Activated naive CD4-positive, alpha-beta T cell (primary cell): ENCODE data around the gene PODXL.

ENCODE experiments used
- DNase-seq, 4 experiments: peaks; one replicate each; lab custom pipeline; 2025; lab: John Stamatoyannopoulos, UW

PODXL gene

DNA sequence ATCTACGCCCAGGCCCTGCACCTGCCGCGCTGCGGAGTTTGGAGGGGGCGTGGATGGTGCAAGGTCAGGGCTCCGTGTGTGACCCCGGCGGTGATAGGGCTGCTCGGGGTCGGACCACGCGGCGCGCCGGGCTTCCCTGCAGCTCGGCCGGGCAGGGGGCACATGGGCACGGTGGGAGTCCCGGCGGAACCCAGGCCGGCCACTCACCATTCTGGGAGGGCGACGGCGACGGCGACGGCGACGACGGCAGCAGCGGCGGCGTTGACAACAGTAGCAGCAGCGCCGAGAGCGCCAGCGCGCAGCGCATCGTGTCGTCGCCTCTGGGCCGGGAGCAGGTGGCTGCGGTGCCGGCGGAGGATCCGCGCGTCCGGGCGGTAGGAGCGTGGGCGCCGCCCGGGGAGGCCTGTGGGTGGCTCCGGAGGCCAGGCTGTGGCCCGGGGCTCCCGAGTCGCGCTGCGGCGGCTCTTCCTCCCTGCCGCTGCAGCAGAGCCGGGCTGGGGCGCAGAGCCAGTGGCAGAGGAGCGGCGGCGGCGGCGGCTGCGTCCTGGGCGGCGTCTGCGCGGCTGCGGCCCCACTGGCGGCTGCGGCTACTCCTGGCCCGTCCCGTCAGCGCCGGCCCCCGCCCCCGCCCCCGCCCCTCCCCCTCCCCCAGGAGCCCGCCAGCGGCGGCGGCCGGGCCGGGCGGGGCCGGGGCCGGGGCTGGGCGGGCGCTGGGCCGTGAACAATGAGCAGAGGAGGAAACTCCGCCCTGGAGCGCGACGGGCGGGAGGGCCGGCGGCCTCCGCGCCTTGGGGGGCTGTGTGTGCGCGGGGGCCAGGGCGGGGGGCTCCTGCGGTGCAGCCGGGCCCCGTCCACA, at the start of gene PODXL:
PODXL (minus strand) TSS at position 576 of the 856 bp plus-strand sequence; CDS start at position 307, 269 bp downstream.
- DNase-seq = peak in 1 of 4 experiments; percentile 31

DNA sequence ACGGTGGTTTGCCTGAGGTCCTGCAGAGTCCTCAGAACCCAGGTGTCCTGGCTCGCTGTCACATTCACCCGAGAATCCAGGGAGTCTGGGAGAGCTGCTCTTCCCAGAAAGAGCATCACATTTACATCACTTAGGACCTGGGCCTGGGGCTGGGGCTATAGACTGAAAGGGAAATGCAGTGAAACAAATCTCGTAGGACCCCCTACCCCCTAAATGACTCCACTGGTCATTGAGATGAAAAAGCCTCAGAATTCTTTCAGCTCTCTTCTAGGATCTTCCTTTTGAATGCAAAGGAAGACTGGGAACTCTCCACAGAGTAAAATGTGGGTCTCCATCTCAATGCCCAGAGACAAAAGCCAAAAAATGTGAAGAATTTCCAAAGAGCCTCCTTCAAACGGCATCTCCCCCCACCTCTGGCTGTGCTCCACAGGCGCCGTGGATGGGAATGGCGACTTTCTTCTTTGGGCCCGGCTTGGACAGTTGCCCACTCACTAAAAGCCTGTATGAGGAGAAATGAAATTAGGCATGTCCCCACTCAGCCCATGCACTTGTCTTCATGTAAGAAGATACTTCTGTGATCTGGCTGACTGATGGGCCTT, 49.0 kb upstream of the PODXL start:
- DNase-seq = no peak

DNA sequence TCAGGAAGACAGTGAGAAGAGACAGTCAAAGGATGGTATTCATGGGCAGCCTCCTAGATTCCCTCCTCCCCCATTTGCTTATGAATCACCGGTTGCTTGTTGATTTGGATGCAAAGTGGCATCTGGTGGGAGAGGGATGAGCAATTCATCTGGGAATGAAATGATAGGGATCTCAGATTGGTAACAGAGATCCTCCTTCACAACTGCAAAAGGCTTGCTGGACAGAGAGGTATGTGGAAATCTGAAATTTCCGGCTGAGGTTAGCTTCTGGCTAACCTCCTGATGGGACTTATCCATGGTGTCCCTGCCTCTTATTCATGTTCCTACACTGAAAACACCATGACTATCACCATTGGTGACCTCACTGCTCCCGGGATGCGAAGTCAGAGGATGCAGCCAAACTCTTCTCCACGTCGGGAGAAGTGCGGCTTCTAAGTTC, 48.4 kb upstream of the PODXL start:
- DNase-seq = no peak

DNA sequence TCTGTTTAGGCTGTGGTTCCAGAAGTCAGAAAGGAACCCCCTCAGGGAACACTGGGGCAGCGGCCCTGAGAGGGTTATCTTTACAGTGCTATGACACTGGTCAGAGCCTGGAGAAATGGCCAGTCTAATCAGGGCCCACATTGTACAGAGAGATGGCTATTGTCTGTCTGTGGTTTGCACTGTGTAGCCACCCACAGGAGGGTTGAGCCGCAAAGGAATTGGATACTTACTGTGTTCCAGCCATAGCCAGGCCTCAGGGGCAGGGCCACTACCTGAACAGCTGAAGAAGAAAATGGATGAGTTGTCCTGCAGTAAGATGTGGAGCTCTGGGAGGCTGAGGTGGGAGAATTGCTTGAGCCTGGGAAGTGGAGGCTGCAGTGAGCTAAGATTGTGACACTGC, 47.5 kb upstream of the PODXL start:
- no peak for DNase-seq

DNA sequence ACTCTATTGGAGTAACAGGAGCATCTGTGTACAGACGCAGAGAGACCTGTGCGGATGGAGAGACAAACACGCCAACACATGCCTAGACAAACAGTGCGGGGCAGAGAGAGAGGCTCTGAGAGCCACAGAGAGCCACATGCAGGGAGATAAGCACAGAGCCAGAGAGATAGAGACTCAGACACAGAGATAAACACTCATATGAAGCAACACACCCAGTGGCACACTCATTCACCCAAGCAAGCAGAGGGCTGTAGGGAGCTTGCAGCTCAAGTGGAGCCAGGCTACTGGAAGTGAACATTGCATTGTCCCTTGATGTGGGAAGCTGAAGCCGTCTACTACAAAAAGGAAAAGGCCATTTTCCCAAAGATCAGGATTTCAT, 46.6 kb upstream of the PODXL start:
- no peak for DNase-seq

DNA sequence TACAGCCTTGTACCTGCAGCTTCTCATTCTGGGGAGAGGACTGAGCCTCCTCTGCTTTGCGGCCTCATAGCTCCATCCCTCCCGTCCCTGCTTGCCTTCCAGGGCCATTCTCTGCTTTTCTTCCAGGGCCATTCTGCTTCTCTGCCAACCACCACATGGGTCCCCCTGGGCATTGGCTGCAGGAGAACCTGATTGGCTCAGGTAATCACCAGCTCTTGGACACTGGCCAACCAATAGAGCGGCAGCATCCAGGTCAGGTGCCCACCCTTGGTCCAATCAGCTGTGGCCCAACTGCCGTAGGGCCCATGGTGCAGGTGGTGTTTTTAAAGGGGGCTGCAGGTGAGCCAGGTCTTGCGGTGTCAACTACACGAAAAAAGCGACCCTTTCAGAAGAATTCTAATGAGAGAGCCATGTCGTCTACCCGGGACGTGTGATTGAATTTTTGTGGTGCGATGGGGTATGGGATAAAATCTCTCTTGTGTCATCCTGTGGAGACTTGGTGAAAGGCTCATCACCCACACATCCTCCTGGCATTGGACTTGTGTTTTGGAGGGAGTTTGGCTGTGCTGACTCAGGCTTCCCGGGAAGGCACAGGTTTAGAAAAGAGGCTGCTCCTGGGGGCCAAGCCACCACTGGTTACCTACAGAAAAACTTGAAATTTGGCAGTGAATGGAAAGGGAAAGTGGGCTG, 46.0 kb upstream of the PODXL start:
- DNase-seq = no peak

DNA sequence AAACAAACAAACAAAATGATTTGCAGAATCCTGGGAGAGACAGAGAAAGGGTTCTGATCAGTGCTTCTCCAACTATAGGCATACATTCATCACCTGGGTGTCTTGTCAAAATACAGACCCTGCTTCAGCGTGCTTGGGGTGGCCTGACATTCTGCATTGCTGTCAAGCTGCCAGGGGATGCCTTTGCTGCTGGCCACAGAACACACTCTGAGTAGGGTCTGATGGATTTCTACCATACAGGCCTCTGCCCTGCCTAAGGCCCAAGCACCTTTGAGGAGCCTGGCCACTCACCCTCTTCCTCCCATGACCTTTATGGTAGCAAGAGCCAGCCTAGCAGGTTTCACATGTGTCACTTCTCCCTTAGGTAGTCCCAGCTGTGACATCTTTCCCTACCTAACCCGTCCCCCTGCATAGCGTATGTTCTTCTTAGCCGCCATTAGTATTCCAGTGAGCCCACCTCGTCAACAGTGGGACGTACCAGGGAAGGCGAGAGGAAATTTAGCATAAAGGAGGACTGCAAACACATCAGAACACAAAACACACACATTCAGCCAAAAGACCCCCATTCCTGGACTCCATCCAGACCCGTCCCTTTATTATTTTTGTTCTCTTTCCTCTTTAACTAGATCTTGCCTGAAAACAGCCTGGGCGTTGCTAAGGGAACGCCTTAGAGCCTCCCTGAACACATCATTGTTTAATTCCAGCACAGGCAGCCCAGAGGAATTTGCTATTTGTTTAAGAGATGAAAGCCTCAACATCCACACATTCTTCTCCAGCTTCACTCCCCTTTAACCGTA, 43.9 kb upstream of the PODXL start:
- DNase-seq = no peak

DNA sequence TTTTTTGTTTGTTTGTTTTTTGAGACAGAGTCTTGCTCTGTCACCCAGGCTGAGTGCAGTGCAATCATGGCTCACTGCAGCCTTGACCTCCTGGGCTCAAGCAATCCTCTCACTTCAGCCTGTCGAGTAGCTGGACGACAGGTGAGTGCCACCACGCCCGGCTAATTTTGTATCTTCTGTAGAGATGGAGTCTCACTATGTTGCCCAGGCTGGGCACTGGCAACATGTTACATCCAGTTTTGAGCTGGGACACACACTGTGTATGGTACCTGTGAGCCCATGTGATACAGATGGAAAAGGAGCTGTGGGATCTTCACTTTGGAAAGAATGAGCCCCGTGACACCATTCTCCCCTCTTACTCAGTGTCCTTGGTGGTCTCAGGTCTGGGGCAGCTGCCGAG, 40.4 kb upstream of the PODXL start:
- no peak for DNase-seq

DNA sequence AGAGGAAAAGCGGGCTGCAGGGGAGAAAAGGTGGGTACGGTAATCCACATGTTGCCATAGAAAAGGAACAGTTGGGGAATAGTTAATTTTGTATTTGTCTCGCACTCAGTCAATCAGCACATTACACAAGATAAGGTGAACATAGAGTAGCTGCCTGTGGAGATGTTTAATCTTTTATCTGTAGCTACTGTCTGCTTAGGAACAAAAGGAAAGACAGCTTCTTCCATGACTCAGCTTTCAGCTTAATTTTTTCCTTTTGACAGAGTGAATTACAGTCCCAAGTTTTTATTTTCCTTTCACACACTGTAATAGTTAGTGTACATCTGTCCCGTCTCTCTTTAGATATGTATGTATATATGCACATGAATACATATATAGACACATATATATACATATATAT, 39.3 kb upstream of the PODXL start:
- DNase-seq = no peak

DNA sequence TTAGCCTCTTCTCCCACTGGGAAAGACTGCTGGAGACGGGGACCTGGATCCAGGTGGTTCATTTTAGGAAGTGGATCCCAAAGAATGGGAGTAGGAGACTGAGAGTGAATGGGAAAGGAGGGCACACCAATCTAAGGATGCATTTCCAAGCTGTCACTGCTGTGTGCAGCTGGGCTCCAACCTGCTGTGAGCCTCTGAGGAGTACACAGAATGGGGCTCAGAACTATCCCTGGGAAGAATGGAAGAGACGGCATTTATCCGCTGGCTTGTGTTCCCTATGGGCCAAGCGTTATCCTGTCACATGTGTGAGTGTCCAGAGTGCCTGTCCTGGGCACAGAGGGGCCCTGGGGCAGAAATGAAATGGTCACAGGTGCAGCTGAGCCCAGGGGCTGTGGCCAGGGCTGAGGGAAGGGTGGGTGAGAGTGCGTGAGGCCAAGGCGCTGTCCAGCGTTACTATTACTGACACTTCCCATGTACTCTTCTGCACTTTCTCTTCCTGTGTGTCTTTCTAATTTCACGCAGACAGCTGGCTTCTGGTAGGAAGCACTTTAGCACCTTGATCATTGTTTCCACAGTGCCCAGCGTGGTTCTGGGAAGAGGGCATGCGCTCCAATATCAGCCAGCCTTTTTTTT, 35.4 kb upstream of the PODXL start:
- no peak for DNase-seq

DNA sequence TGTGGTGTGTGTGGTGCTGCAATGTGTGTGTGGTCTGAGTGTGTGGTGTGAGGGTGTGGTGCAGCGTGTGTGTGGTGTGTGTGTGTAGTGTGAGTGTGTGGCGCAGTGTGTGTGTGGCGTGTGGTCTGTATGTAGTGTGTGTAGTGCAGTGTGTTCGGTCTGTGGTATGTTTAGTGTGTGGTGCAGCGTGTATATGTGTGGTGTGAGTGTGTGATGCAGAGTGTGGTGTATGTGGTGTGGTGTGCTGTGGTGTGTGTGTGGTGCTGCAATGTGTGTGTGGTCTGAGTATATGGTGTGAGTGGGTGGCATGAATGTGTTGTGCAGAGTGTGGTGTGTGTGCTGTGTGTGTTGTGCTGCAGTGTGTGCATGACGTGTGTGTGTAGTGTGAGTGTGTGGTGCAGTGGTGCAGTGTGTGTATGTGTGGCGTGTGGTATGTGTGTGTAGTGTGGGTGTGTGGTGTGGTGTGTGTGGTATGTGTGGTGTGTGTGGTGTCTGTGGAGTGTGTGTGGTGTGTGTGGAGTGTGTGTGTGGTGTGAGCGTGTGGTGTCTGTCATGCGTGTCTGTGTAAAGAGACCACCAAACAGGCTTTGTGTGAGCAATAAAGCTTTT, 31.0 kb upstream of the PODXL start:
- no peak for DNase-seq

DNA sequence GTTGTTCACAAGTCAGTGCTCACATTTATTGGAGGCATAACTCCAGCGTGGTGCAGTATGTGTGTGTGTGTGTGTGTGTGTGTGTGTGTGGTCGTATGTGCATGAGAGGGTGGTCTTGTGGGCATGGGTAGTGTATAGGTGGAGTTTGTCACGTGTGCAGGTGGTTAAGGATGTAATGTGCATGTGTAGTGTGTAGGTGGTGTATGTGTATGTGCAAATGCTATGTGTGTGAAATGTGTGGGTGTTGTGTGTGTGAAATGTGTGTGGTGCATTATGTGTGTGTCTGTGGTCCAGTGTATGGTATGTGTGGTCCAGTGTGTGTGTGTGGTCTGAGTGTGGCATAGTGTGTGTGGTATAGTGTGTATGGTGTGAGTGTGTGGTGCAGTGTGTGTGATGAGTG, 30.3 kb upstream of the PODXL start:
- no peak for DNase-seq

DNA sequence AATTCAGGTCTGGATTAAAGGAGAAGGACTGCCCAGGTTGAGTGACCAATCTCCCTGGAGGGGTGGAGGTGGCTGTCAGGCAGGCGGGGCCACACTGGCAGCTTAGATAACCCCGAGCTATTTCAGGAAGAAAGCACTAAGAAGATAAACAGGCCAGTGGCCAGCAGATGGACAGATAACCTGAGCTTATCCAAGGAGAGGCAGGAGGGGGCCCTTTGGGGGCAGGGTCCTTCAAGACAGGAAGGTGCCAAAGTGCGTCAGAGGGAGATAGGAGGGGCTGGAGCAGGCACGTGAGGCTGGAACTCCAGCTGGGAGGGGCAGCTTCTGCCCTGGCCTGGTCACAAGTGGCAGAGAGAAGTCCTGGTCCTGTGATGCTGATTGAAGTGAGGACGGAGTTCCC, 29.8 kb upstream of the PODXL start:
- no peak for DNase-seq

DNA sequence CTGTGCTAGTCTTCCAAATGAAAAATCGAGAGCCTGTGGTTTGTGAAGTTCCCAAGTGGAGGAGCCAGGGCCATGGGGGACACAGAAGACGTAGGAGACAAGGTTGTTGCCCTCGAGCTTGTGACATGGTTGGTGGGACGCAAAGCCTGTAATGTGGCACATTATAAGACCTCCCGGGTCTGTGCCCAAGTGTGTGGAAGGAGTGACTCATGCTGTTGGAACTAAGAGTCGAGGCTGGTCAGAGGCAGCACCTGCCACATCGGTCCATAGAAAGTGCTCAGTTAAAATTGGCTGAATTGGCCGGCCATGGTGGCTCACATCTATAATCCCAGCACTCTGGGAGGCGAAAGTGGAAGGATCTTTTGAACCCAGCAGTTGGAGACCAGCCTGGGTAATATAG, 27.0 kb upstream of the PODXL start:
- no peak for DNase-seq

DNA sequence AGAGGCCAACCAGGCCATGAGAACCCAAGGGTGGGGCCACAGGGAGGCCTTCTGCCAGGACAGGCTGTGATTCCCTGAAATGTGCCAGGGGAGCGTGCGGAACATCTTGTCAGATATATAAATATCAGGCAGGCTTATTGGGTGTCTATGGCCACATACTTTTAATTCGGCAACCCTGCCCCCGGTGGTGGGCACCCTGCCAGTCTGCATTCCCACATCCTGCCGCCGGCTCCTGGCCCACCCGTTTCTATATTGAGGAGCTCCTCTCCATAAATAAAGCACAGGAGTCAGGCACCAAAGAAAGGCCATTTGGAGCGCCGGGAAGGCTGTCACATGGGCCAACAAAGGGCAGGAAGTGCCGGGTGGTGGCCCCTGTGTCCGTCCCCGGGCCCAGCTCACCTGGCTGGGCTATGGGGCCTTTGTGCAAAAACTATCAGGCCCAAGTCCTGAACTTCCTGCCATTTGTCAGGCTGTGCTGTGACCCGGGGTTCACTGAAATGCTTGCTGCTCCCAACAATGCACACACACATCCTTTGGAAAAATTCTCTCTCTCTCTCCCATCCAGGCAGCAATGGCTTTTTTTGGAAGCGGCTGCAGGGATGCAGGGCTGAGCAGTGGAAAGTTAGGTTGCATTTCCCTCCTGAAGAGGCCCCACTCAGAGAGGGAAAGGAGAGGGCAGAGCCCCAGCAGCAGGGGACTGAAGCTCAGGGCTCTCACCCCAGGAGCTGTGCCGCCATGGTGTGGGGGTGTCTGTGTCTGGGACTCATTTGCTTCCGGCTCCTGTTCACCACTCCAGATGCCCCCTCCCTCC, 25.0 kb upstream of the PODXL start:
- no peak for DNase-seq

DNA sequence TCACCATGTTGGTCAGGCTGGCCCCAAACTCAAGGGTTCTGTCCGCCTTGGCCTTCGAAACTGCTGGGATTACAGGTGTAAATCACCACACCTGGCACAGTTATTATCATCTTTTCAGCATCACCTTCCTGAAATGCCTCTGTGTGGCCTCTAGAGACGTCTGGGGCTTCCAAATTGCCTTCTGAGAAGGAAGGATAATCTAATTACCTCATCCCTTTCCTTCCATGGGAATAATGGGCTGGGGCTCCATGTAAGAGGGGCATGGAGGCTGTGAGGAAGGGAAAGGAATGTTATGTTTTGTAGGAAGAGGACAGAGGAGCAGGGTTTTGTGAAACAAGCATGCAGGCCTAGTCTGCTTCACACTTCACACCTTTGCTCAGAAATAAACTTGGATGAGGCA, 22.2 kb upstream of the PODXL start:
- no peak for DNase-seq

DNA sequence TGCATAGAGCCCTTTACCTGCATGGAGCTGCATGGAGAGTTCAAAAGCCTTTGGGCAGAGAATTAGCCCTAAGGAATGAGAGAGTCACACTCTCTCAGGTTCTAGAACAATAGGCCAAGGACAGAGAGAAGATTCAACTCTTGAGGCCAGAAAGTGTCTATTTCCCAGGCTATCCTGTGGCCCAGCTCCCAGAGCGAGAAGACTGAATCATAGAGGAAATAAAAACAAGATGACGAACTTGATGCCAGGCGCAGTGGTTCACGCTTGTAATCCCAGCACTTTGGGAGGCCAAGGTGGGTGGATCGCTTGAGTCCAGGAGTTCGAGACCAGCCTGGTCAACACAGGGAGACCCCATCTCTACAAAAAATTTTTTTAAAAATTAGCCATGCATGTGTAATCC, 18.3 kb upstream of the PODXL start:
- DNase-seq = no peak

DNA sequence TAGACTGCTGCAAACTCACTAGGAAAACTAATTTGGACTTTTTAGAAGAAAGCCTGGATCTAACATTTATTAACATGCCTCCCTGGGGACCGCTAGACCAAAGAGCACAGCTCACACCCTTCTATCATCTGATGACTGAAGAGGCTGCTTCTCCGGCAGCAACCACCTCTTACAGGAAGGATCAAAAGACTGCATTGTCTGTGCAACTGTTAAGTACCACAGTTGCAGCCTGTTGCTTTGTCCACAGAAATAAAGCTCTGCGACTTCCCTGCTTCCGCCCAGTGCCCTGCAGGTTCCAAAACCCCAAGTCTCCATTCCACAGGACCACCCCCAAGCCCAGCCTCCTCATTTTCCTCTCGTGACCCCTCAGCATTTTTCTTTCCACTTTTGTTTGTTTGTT, 14.0 kb upstream of the PODXL start:
- no peak for DNase-seq

DNA sequence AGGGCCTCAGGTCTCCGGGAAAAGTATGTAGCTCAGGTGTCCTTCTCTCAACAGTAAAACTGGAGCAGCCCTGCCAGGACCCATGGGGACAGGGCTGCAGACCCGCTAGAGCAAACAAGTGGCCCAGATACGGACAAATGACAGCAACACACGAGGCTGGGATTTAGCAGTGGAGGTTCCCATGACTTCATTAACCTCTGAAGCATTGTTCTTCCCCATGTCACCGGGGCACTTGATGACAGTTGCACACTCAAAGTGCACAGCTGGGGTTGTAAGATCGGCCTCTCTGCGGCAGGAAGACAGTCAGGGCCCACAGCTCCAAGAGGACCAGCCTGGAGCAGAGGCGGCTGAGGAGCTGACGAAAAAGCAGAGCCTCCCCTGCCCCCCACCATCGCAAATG, 12.5 kb upstream of the PODXL start:
- DNase-seq = no peak

DNA sequence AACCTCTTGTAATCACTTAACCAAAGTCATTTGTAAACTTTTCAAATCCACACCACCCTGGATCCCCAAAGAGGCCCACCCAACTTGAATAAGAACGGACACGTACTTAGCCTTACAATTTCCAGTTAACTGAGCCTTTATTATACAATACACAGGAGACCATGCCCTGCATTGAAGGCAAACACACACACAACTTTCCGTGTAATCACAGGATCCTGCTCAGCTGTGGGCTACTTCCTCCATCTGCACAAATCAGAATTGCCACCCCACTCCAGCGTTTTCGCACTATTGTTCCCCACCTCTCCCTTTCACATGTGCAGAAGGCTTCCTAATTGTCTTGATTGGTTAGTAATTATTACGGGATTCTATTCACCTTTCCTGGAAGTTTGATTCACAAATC, 12.1 kb upstream of the PODXL start:
- no peak for DNase-seq

DNA sequence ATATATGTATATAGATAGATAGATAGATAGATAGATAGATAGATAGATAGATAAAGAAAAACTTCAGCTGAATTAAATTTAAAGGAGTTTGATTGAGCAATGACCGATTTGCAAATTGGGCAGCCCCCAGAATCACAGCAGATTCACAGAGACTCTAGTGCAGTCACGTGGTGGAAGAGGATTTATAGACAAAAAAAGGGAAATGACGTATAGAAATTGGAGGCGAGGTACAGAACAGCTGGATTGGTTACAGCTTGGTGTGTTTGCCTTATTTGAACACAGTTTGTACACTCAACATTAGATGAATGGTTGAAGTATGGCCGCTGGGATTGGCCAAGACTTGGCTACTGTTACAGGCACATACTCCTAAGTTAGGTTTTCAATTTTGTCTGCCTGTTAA, 8.2 kb upstream of the PODXL start:
- no peak for DNase-seq
